ENCODE data around the gene RSPH10B2.
"Not testable (repeated sequence)": the region's sequence is repeated elsewhere in the genome, so short reads cannot be mapped to it uniquely, and the experiment has no call there.

Gene RSPH10B2

DNA sequence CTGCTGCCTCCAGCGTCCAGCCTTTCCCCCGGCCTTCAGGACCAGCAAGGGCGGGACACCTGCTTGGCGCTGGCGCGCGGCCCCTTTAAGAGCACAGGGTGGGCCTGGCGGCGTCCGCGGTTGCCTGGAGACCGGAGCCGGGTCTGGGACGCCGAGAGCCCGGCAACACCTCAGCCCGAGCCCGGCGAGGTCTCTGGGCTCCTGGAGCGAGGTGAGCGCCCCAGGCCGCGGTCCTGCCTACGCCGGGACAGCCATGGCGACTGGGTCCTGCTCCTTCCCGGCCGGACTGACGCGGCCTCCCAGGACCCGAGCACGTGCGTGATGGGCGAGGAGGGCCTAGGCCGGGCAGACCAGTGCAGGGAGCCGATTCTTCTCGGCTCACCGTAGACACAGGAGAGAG is at the start of gene RSPH10B2:
Gene RSPH10B2, plus strand, starts transcription at position 140 of the 400 bp plus-strand sequence. CDS start 3,575 bp downstream, outside the sequence.
- DNase-seq = not testable (repeated sequence)

DNA sequence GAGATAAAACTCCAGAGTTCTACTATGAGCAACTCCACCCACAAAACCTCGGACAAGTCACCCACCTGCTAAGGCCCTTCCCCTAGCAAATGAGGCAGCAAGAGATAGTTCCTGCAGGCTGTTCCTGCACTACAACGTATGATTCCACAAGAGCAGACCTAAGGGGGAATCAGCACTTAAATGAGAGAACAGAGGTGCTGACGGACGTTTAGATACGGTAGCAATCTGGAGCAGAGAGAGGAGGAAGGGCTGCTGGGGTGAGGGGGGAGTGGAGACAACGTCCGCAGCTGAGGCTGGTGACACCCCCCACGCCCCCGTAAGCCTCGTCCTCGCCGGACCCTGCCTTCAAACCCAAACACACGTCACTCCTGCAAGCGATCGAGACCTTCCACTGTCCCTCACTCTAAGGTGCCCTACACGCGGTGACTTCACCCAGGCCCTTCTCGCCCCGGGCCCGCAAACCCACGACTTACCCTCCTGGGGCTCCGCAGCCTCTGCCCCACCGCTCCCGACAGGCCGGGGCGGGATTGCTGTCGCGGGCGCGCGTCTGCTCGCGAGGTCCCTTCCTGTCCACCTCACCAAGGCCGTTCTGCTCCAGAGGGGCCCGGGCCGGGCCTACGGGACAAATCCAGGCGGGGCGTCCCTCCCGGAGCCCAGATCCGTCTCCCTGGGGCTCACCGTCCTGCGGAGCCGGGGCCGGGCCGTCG is 47.8 kb upstream of the RSPH10B2 start:
- DNase-seq = no peak

DNA sequence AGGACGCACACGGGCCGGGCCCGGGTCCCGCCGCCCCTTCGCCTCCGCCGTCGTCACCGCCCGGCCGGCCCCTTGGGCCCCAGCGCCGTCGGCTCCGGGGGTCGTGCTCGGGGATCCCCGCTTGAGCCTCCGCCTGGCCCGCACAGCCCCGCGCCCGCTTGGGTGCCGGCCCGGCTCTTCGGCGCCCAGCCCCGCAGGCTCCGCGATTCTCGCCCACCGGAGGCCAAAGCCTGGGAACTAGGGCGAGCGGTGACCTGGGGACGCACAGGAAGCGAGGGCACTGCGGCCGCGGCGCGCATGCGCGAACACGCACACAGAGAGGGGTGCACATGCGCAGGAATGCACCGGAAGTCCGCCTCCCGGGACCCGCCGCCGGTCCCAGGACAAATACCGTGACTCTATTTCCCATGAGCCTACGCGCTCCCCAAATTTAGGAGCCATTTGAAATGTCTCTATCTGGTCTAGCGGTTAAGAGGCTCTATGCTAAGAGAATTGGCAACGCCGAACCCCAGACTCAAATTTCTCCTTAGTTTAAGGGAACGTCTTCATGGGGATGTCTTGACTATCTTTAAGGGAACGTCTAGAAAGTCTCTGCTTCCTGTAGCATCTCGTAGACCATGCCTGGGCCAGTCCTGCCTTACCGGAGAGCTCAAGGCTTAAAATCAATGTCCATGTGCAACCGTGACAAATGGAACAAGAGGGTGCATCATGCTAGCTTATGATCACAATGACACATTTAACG is 47.1 kb upstream of the RSPH10B2 start, which contains the start of gene ZNF12:
Gene ZNF12, minus strand, starts transcription at position 282 of the 742 bp plus-strand sequence. CDS start 1,774 bp downstream, outside the sequence.
- DNase-seq = peak; percentile 94 to 96

DNA sequence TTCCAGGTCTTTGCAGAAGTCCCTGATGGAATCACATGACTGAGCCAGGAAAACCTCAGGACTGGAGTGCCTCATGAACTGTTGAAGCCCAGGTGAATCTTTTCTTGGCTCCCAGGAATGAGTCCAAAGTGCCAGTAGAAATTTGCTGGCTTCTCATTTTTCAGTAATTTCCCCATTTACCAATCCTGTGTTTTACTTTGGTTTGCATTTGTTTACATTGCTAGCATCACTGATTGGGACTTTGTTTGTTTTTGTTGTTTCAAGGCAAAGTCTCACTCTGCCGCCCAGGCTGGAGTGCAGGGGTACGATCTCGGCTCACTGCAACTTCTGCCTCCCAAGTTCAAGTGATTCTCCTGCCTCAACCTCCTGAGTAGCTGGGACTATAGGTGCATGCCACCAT is 45.6 kb upstream of the RSPH10B2 start:
- no peak for DNase-seq

- peak in 1 of 2 experiments; percentile 12 for DNase-seq
Measured at GRCh38 chr7:6709808-6710207, 44.1 kb upstream of the RSPH10B2 start.

DNA sequence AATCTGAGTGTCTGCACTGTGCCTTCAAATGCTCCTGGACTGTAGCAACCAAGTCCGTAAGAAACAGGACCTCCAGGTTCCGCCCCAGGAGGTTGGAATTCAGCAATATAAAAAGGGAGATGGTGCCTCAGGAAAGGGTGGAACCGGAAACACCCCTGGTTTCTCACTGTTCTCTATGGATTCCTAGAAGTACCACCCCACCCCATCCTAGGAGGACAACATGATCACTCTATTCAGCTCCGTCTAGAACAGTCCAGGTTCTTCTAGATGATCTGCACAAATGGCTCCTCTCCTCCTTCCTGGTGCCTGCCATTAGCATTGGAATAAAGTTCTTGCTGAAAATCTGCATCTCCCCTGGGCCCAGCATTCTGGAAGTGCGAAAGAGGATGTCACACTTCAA is 39.5 kb upstream of the RSPH10B2 start:
- no peak for DNase-seq

GRCh38 chr7:6715898-6716297 is 38.0 kb upstream of the RSPH10B2 start:
- DNase-seq = not testable (repeated sequence)

- DNase-seq = no peak
Measured at GRCh38 chr7:6718124-6718523, 35.8 kb upstream of the RSPH10B2 start.

- not testable (repeated sequence) for DNase-seq
Measured at GRCh38 chr7:6724351-6724750, 29.6 kb upstream of the RSPH10B2 start.

DNA sequence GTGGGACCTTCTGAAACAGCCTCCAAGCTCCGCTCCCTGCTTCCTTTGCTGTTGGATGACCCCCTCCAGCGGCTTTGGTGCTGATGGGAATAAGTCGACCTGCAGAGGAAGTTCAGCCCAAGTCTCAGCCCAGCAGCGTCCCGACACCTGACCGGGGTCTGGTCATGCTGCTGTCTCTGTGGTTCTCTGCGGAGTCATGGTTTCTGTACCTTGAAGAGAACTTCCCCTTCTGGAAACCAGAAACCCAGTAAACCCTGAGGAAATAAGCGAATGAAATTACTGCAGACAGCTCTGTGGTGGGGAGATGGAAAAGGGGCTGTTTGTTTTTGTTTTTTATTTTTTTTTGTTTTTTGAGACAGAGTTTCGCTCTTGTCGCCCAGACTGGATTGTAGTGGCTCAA is 28.9 kb upstream of the RSPH10B2 start:
- DNase-seq = no peak

DNA sequence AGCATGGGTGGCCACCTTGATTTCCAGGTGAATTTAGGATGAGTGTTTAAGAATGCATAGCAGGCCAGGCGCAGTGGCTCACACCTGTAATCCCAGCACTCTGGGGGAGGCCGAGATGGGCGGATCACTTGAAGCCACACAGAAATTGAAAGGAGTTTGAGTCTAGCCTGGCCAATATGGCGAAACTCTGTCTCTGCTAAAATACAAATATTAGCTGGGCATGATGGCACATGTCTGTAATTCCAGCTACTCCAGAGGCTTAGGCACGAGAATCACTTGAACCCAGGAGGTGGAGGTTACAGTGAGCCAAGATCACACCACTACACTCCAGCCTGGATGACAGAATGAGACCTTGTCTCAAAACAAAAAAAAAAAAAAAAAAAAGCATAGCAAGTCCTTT is 27.6 kb upstream of the RSPH10B2 start:
- DNase-seq = not testable (repeated sequence)

DNA sequence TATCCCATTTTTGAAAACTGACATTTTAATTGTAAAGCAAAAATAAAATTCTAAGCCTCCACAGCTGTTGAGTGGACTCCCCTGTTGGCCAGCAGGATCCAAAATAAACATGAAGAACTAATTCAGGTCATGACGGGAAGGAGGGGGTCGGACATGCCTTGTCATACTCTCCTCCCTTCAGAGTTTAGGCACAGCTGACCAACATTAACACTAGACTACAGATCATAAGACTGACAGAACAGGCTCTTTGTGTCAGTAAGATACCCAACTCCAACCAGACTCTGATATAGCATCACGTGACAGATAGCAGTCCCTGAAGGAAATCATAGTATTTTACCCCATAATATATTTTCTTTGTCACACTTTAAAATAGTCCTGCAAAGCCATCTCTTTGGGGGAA is 26.2 kb upstream of the RSPH10B2 start:
- no peak for DNase-seq

- not testable (repeated sequence) for DNase-seq
Measured at GRCh38 chr7:6728893-6729491, 24.9 kb upstream of the RSPH10B2 start.

DNA sequence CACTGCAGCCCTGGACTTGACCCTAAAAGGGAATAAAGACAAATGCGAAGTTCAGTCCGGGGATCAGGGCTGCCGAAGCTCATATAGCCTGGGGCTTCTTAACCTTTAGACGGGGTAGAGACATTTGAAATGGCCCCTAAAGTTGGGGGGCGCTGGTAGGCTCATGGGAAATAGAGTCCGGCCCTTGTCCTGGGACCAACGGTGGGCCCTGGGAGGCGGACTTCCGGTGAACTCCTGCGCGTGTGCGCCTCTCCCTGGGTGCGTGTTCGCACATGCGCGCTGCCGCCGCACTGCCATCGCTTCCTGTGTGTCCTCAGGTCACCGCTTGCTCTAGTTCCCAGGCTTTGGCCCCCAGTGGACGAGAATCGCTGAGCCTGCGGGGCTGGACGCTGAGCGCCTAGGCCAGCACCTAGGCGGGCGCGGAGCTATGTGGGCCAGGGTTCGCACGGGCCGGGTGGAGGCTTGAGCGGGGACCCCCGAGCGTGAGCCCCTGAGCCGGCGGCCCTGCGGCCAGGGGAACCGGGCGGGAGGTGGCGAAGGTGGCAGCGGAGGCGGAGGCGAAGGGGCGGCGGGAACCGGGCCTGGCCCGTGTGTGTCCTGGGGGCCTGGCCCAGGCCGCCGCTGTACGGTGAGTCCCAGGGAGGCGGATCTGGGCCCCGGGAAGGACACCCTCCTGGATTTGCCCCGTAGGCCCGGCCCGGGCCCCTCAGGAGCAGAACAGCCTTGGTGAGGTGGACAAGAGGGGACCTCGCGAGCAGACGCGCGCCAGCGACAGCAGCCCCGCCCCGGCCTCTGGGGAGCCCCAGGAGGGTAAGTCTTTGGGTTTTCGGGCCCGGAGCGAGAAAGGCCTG is 24.2 kb upstream of the RSPH10B2 start:
- peak; percentile 83 to 94 for DNase-seq

DNA sequence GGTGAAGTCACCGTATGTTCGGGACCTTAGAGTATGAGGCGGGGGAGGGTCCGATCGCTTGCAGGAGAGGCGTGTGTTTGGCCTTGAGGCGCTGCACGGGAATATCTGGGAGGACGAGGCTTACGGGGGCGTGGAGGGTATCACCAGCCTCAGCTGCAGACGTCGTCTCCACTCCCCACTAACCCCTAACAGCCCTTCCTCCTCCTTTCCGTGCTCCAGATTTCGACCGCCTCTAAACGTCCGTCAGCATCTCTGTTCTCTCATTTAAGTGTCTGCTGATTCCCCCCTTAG is 23.6 kb upstream of the RSPH10B2 start:
- no peak for DNase-seq

GRCh38 chr7:6738415-6738814 is 15.5 kb upstream of the RSPH10B2 start:
- not testable (repeated sequence) for DNase-seq

DNA sequence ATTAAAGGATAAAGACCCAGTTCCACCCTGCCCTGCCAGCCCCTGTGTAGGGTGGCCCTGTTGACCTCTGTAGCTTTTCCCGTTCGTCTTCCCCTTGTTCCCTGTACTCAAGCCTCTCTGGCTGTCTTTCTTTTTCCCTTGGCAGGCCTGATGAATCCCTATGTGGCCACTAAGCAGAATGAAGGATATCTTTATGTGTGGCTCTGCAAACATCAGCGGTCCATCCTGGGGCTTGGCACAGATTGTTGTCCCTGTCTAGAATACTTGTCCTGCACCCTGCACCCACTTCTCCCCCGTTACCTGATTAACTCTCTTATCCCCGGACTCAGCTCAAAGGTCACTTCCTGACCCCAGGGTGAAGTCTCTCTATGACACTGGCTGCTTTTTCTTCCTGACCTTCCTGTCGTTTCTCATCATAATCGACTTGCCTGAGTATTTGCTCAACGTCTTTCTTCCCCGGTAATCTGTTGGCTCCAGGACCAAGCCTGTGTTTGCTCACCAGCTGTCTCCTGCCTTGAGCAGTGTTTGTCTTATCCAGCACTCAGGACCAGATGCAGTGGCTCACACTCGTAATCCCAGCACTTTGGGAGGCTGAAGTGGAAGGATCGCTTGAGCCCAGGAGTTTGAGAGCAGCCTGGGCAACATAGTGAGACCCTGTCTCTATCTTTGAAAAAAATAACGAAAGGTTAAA is 9.3 kb upstream of the RSPH10B2 start:
- DNase-seq = not testable (repeated sequence)

GRCh38 chr7:6749335-6749734 is 4.6 kb upstream of the RSPH10B2 start:
- not testable (repeated sequence) for DNase-seq

- DNase-seq = not testable (repeated sequence)
Measured at GRCh38 chr7:6750173-6750572, 3.7 kb upstream of the RSPH10B2 start.

- DNase-seq = not testable (repeated sequence)
Measured at GRCh38 chr7:6761186-6761585, 7.3 kb downstream of the RSPH10B2 start.

- not testable (repeated sequence) for DNase-seq
Measured at GRCh38 chr7:6781581-6781980, 27.7 kb downstream of the RSPH10B2 start.

GRCh38 chr7:6789353-6789752 is 35.5 kb downstream of the RSPH10B2 start:
- DNase-seq = not testable (repeated sequence)
